Endodermal cell (in vitro differentiated cells): Measurements from ENCODE around the gene LUZP4. TPM values are rescaled to one million over a fixed set of nuclear protein-coding genes. Genes with fewer than 3 reads are reported as not detected.
A peak's percentile ranks its signal among the peaks of the same experiment; 100 is the strongest.

ENCODE experiments used
- DNase-seq: peaks from one replicate; pipeline ENCODE4 v3.0.0-alpha.2; 2017
- H3K27ac ChIP-seq: 2 replicates; pipeline ENCODE4 v1.5.1; 2013; ENCODE audit warnings: mild to moderate bottlenecking, low read depth, low read length, moderate library complexity
- H3K27me3 ChIP-seq: 2 replicates; pipeline ENCODE4 v1.6.1; 2013; ENCODE audit warnings: mild to moderate bottlenecking, low read length, moderate library complexity; ENCODE audit not compliant: insufficient read depth, control insufficient read depth, poor library complexity, severe bottlenecking
- H3K36me3 ChIP-seq: 2 replicates; pipeline ENCODE4 v1.7.0; 2013; ENCODE audit warnings: mild to moderate bottlenecking, low read length, moderate library complexity; ENCODE audit not compliant: control insufficient read depth, insufficient read depth
- H3K4me1 ChIP-seq: one replicate; pipeline ENCODE4 v1.7.0; 2013; ENCODE audit warnings: low read length; ENCODE audit not compliant: control insufficient read depth, insufficient read depth
- H3K4me3 ChIP-seq: 2 replicates; pipeline ENCODE4 v1.5.1; 2013; ENCODE audit warnings: mild to moderate bottlenecking, low read length, moderate library complexity
- H3K9ac ChIP-seq: 2 replicates; pipeline ENCODE4 v1.6.1; 2013; ENCODE audit warnings: mild to moderate bottlenecking, low read length, moderate library complexity; ENCODE audit not compliant: poor library complexity, severe bottlenecking; ENCODE audit errors: extremely low read depth
- H3K9me3 ChIP-seq: 2 replicates; pipeline ENCODE4 v1.6.1; 2013; ENCODE audit warnings: mild to moderate bottlenecking, low read length, moderate library complexity; ENCODE audit not compliant: control insufficient read depth
- H3K27ac Mint-ChIP-seq: 2 replicates; pipeline ENCODE4 v1.8.0; 2020; ENCODE audit warnings: mixed read lengths
- H3K27me3 Mint-ChIP-seq: 2 replicates; pipeline ENCODE4 v1.8.0; 2021; ENCODE audit warnings: mild to moderate bottlenecking, mixed read lengths; ENCODE audit not compliant: insufficient read depth
- H3K36me3 Mint-ChIP-seq: 2 replicates; pipeline ENCODE4 v1.8.0; 2020; ENCODE audit warnings: low read depth, mixed read lengths
- H3K4me1 Mint-ChIP-seq: 2 replicates; pipeline ENCODE4 v1.8.0; 2020; ENCODE audit warnings: mixed read lengths
- H3K4me3 Mint-ChIP-seq: 2 replicates; pipeline ENCODE4 v1.8.0; 2020; ENCODE audit warnings: mild to moderate bottlenecking, moderate library complexity, mixed read lengths
- H3K9me3 Mint-ChIP-seq: 2 replicates; pipeline ENCODE4 v1.8.0; 2020; ENCODE audit warnings: mild to moderate bottlenecking, mixed read lengths
- CTCF ChIP-seq: fragments of 200-600 bp; sonication (generic); conservative IDR thresholded peaks from 2 replicates; pipeline ENCODE4 v1.5.0; 2021; ENCODE audit warnings: antibody characterized with exemption, mild to moderate bottlenecking
- WGBS, 2 experiments: methylation state at CpG; one replicate each; pipeline versions ENCODE4 v1.1.5 to v1.1.7; 2013; ENCODE audit warnings: missing lambda C conversion rate in 2 of 2, mixed read lengths in 1 of 2; ENCODE audit not compliant: insufficient coverage in 1 of 2, insufficient read length in 1 of 2; 5-methylcytosine and 5-hydroxymethylcytosine counted together
- total RNA-seq, 2 donors: library from RNA; stranded (reverse); fragmentation: NEBNext Ultra II Directional in 1 of 2; extraction: Animal tissue kit (Norgen Biotek cat#: 25700) in 1 of 2; gene quantifications; 2 replicates in 1 of 2; 3 replicates in 1 of 2; pipeline ENCODE4 v1.2.1, GENCODE V29; 2021

LUZP4 gene
- total RNA-seq, 2 donors from 2014 or later, result not detected

- no peaks in the 10 kb centered on the region for H3K9me3 ChIP-seq
- H3K4me1 ChIP-seq, result no peaks in the 10 kb centered on the region
- H3K36me3 Mint-ChIP-seq, result no peaks in the 10 kb centered on the region
- no peak overlapping the region for H3K9ac ChIP-seq
- H3K4me1 Mint-ChIP-seq, result no peaks in the 10 kb centered on the region
- no peak overlapping the region for H3K4me3 ChIP-seq
- no peak overlapping the region for H3K27ac ChIP-seq
- H3K27me3 Mint-ChIP-seq, result no peaks in the 10 kb centered on the region
- no peak for DNase-seq
- H3K4me3 Mint-ChIP-seq, result no peak overlapping the region
- no peaks in the 10 kb centered on the region for H3K9me3 Mint-ChIP-seq
- no peak overlapping the region for H3K27ac Mint-ChIP-seq
- TF ChIP-seq CTCF, result no peak
- no peaks in the 10 kb centered on the region for H3K27me3 ChIP-seq
- no CpG with 5 or more reads among the region's 1 CpG for WGBS, 2 experiments
- no peaks in the 10 kb centered on the region for H3K36me3 ChIP-seq
Observed at GRCh38 chrX:115297189-115297588, 7.7 kb downstream of the LUZP4 start.

GRCh38 chrX:115311139-115311538 is 21.6 kb downstream of the LUZP4 start:
- Mint-ChIP-seq H3K4me1 (peaks cover 17% of the 10 kb centered on the region), H3K27me3 (peaks cover 3% of the 10 kb centered on the region), H3K36me3 (no peaks in the 10 kb centered on the region), H3K4me3 (no peak overlapping the region), H3K9me3 (peaks cover 8% of the 10 kb centered on the region), H3K27ac (no peak overlapping the region)
- Histone ChIP-seq H3K9ac (no peak overlapping the region), H3K27ac (no peak overlapping the region), H3K4me3 (no peak overlapping the region), H3K4me1 (no peaks in the 10 kb centered on the region), H3K27me3 (no peaks in the 10 kb centered on the region), H3K36me3 (no peaks in the 10 kb centered on the region), H3K9me3 (peaks cover 8% of the 10 kb centered on the region)
- no peak for TF ChIP-seq CTCF
- no CpG with 5 or more reads among the region's 1 CpG for WGBS, 2 experiments
- DNase-seq, result peak; percentile 59

GRCh38 chrX:115311601-115312001 is 22.1 kb downstream of the LUZP4 start:
- Histone ChIP-seq H3K4me1 (no peaks in the 10 kb centered on the region), H3K4me3 (no peak overlapping the region), H3K9me3 (peaks cover 12% of the 10 kb centered on the region), H3K36me3 (no peaks in the 10 kb centered on the region), H3K27me3 (no peaks in the 10 kb centered on the region), H3K27ac (no peak overlapping the region), H3K9ac (no peak overlapping the region)
- TF ChIP-seq CTCF, result peak; percentile 64
- Mint-ChIP-seq H3K4me1 (peaks cover 17% of the 10 kb centered on the region), H3K9me3 (peaks cover 10% of the 10 kb centered on the region), H3K27ac (no peak overlapping the region), H3K4me3 (peak overlapping the region; percentile 33), H3K27me3 (peaks cover 3% of the 10 kb centered on the region), H3K36me3 (no peaks in the 10 kb centered on the region)
- 15% methylated on average over 19 of the region's 19 CpGs; no CpG with 5 or more reads in 1 of the 2 experiments for WGBS, 2 experiments
- DNase-seq, result peak; percentile 96
